GM19351 (cell line): ENCODE measurements around the gene PIK3CD.
"Not testable (repeated sequence)": the region's sequence is repeated elsewhere in the genome, so short reads cannot be mapped to it uniquely, and the experiment has no call there.

Experiments
- ATAC-seq: cut with Tn5 transposase; IDR thresholded peaks from one replicate; pipeline ENCODE4 v1.9.1; 2021; ENCODE audit warnings: mild to moderate bottlenecking, moderate library complexity; ENCODE audit not compliant: unreplicated experiment

Gene PIK3CD

GRCh38 chr1:9687874-9688582 is 36.5 kb downstream of the PIK3CD start:
- ATAC-seq, result no peak

GRCh38 chr1:9688599-9688998 is 37.1 kb downstream of the PIK3CD start:
- no peak for ATAC-seq

- peak; percentile 65 for ATAC-seq
These were observed 37.6 kb downstream of the PIK3CD start for GRCh38 chr1:9689011-9689706.

- ATAC-seq, result no peak
These were observed 38.4 kb downstream of the PIK3CD start for GRCh38 chr1:9689971-9690381.

GRCh38 chr1:9690440-9691107 is 39.0 kb downstream of the PIK3CD start:
- no peak for ATAC-seq

- no peak for ATAC-seq
These were observed 39.5 kb downstream of the PIK3CD start for GRCh38 chr1:9691108-9691445.

GRCh38 chr1:9691691-9692090 is 40.2 kb downstream of the PIK3CD start:
- no peak for ATAC-seq

- no peak for ATAC-seq
These were observed 45.3 kb downstream of the PIK3CD start for GRCh38 chr1:9696793-9697192.

- no peak for ATAC-seq
These were observed 47.8 kb downstream of the PIK3CD start for GRCh38 chr1:9699361-9699760.

GRCh38 chr1:9700340-9700739 is 48.8 kb downstream of the PIK3CD start:
- no peak for ATAC-seq

- no peak for ATAC-seq
These were observed 50.1 kb downstream of the PIK3CD start for GRCh38 chr1:9701665-9702064.

- no peak for ATAC-seq
These were observed 51.6 kb downstream of the PIK3CD start for GRCh38 chr1:9703165-9703509.

GRCh38 chr1:9703681-9704080 is 52.1 kb downstream of the PIK3CD start:
- ATAC-seq, result no peak

- ATAC-seq, result no peak
These were observed 54.0 kb downstream of the PIK3CD start for GRCh38 chr1:9705337-9706093.

- ATAC-seq, result no peak
These were observed 54.6 kb downstream of the PIK3CD start for GRCh38 chr1:9706178-9706577.

- no peak for ATAC-seq
These were observed 58.5 kb downstream of the PIK3CD start for GRCh38 chr1:9710037-9710436.

- no peak for ATAC-seq
These were observed 60.0 kb downstream of the PIK3CD start for GRCh38 chr1:9711466-9712020.

- ATAC-seq, result not testable (repeated sequence)
These were observed 61.2 kb downstream of the PIK3CD start for GRCh38 chr1:9712767-9713166.

GRCh38 chr1:9714257-9714718 is 62.8 kb downstream of the PIK3CD start:
- no peak for ATAC-seq

- no peak for ATAC-seq
These were observed 64.2 kb downstream of the PIK3CD start for GRCh38 chr1:9715536-9716226.
